Measurements from ENCODE around the gene SYNGR2. TPM values are rescaled to one million over a fixed set of nuclear protein-coding genes. Genes with fewer than 3 reads are reported as not detected.
A peak's percentile ranks its signal among the peaks of the same experiment; 100 is the strongest.

SYNGR2 gene
- total RNA-seq, 1 experiment from 2014 or later, result 1.6 TPM

- DNase-seq (ENCODE audit: low read depth), result no peak
These were observed 34.3 kb downstream of the SYNGR2 start for GRCh38 chr17:78202666-78203065.

- no peak for DNase-seq (ENCODE audit: low read depth)
These were observed 36.2 kb downstream of the SYNGR2 start for GRCh38 chr17:78204387-78205123.

GRCh38 chr17:78205124-78205775, 36.9 kb downstream of the SYNGR2 start:
- no peak for DNase-seq (ENCODE audit: low read depth)

- DNase-seq (ENCODE audit: low read depth), result no peak
These were observed 37.9 kb downstream of the SYNGR2 start for GRCh38 chr17:78206298-78206697.

- DNase-seq (ENCODE audit: low read depth), result no peak
These were observed 40.1 kb downstream of the SYNGR2 start for GRCh38 chr17:78208486-78208885.

GRCh38 chr17:78210111-78210510, 41.7 kb downstream of the SYNGR2 start:
- no peak for DNase-seq (ENCODE audit: low read depth)

- DNase-seq (ENCODE audit: low read depth), result no peak
These were observed 42.7 kb downstream of the SYNGR2 start for GRCh38 chr17:78211032-78211431.

GRCh38 chr17:78214016-78214705, 45.8 kb downstream of the SYNGR2 start, which contains the start of gene BIRC5:
TSS of gene BIRC5 (plus strand) at chr17:78214253. CDS start at chr17:78214317, 64 bp downstream.
- DNase-seq (ENCODE audit: low read depth), result peak; percentile 83

- no peak for DNase-seq (ENCODE audit: low read depth)
These were observed 46.3 kb downstream of the SYNGR2 start for GRCh38 chr17:78214706-78215061.

- no peak for DNase-seq (ENCODE audit: low read depth)
These were observed 51.2 kb downstream of the SYNGR2 start for GRCh38 chr17:78219396-78220150.

Other genes with a start within 250 kb of the SYNGR2 start
- 2.4 and 3.8 TPM in 2 replicates for gene TNRC6C, start 209.9 kb upstream of the SYNGR2 start, total RNA-seq (2014; rRNA removed)
- 0.11 TPM in 1 of 2 replicates, not detected in the other for gene TMC6, start 39.8 kb upstream of the SYNGR2 start, total RNA-seq (2014; rRNA removed)
- not detected in 2 replicates for gene TMC8, start 37.8 kb upstream of the SYNGR2 start, total RNA-seq (2014; rRNA removed)
- not detected in 2 replicates for gene C17orf99, start 22.2 kb upstream of the SYNGR2 start, total RNA-seq (2014; rRNA removed)
- gene TK1, start 18.5 kb downstream of the SYNGR2 start, total RNA-seq (2014; rRNA removed), result 179 and 198 TPM in 2 replicates
- 25.6 and 34.7 TPM in 2 replicates for gene AFMID, start 18.8 kb downstream of the SYNGR2 start, total RNA-seq (2014; rRNA removed)
- 179 and 192 TPM in 2 replicates for gene BIRC5, start 45.7 kb downstream of the SYNGR2 start, total RNA-seq (2014; rRNA removed)
- gene TMEM235, start 63.0 kb downstream of the SYNGR2 start, total RNA-seq (2014; rRNA removed), result not detected in 2 replicates
- gene SOCS3, start 191.5 kb downstream of the SYNGR2 start, total RNA-seq (2014; rRNA removed), result 29.3 and 32.8 TPM in 2 replicates
- gene PGS1, start 210.1 kb downstream of the SYNGR2 start, total RNA-seq (2014; rRNA removed), result 31.9 and 35.0 TPM in 2 replicates